Measurements from ENCODE around the gene C1QL2.

DNA sequence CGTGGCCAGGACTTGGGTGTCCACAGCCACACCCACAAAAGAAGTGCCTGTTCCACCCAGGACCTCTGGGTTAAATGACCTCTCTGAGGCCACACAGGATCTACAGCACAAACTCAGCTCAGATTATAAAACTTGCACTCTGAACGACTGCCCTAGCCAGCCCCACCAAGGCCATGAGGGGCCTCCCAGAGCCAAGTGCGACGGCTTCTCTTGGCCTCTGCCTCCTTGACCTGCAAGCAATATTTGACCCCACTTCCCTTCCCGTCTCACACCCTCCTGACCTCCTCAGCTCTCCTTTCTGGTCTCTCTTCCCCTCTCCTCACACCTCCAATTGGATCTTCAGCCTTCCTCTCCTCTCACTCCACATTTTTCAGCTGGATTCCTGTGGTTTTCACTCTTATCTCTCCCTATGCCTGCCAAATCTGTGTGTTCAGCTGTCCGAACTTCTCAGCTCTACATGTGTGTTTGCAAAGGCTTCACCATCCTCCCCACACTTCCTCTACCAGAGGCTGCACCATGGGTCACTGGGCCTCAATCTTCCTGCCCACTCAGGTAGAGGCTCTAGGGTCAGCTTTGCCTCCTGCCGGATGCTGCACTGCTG is 39.8 kb upstream of the C1QL2 start:
- TF ChIP-seq, protein P1, sequence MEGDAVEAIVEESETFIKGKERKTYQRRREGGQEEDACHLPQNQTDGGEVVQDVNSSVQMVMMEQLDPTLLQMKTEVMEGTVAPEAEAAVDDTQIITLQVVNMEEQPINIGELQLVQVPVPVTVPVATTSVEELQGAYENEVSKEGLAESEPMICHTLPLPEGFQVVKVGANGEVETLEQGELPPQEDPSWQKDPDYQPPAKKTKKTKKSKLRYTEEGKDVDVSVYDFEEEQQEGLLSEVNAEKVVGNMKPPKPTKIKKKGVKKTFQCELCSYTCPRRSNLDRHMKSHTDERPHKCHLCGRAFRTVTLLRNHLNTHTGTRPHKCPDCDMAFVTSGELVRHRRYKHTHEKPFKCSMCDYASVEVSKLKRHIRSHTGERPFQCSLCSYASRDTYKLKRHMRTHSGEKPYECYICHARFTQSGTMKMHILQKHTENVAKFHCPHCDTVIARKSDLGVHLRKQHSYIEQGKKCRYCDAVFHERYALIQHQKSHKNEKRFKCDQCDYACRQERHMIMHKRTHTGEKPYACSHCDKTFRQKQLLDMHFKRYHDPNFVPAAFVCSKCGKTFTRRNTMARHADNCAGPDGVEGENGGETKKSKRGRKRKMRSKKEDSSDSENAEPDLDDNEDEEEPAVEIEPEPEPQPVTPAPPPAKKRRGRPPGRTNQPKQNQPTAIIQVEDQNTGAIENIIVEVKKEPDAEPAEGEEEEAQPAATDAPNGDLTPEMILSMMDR (IDR thresholded peaks at IDR 0.05; ENCODE audit: insufficient read depth, low read length) = no peak
- TF ChIP-seq POLR2AphosphoS5 (IDR thresholded peaks at IDR 0.05; ENCODE audit: low read depth) (no peak), GABPA (IDR thresholded peaks at IDR 0.05; ENCODE audit: low read depth) (no peak)
- TF ChIP-seq, protein P2, sequence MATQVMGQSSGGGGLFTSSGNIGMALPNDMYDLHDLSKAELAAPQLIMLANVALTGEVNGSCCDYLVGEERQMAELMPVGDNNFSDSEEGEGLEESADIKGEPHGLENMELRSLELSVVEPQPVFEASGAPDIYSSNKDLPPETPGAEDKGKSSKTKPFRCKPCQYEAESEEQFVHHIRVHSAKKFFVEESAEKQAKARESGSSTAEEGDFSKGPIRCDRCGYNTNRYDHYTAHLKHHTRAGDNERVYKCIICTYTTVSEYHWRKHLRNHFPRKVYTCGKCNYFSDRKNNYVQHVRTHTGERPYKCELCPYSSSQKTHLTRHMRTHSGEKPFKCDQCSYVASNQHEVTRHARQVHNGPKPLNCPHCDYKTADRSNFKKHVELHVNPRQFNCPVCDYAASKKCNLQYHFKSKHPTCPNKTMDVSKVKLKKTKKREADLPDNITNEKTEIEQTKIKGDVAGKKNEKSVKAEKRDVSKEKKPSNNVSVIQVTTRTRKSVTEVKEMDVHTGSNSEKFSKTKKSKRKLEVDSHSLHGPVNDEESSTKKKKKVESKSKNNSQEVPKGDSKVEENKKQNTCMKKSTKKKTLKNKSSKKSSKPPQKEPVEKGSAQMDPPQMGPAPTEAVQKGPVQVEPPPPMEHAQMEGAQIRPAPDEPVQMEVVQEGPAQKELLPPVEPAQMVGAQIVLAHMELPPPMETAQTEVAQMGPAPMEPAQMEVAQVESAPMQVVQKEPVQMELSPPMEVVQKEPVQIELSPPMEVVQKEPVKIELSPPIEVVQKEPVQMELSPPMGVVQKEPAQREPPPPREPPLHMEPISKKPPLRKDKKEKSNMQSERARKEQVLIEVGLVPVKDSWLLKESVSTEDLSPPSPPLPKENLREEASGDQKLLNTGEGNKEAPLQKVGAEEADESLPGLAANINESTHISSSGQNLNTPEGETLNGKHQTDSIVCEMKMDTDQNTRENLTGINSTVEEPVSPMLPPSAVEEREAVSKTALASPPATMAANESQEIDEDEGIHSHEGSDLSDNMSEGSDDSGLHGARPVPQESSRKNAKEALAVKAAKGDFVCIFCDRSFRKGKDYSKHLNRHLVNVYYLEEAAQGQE (IDR thresholded peaks at IDR 0.05; ENCODE audit: insufficient replicate concordance, low read depth) = no peak

Data from HL-60 (cell line).